ENCODE results near the gene GCLC. TPM values are rescaled to one million over a fixed set of nuclear protein-coding genes. Genes with fewer than 3 reads are reported as not detected.

Gene GCLC
- total and polyA plus RNA-seq, 10 of the 15 experiments (the other 5 are each of a cell fraction or from before 2014, with no cell fraction given): 6.5 to 23.6 (median 12.5) TPM

- no peak overlapping the region for H2AFZ ChIP-seq (ENCODE audit: control insufficient read depth, low read depth, low read length)
- H3K9me3 ChIP-seq (replicated peaks; ENCODE audit: control insufficient read depth, insufficient read depth, low read length): no peaks in the 10 kb centered on the region
- POLR2A ChIA-PET: interaction anchor here (0.5 to 2.6 kb wide), 3 partner anchors 9 to 1166 kb away, joined by 3 to 9 read pairs (median 5); no protein-coding TSS in a partner anchor
- no peak overlapping the region for H3K4me2 ChIP-seq (ENCODE audit: control insufficient read depth, insufficient read depth)
- in situ Hi-C loops (cut with MboI): no loop called here
- H3K9ac ChIP-seq (ENCODE audit: control insufficient read depth, insufficient read depth, low read length): no peak overlapping the region
- RAD21 ChIA-PET (ENCODE audit: unreplicated experiment): interaction anchor here (3.7 kb wide), 1 partner anchor 26 kb away, joined by 53 read pairs; no protein-coding TSS in a partner anchor
- FAIRE-seq (no peak), DNase-seq (ENCODE audit: low read depth, low spot score) (no peak), ATAC-seq (no peak)
- no peak overlapping the region for H3K27ac ChIP-seq (ENCODE audit: control insufficient read depth, insufficient read depth)
- SMC1A ChIA-PET (ENCODE audit: uncharacterized antibody, unreplicated experiment): interaction anchor here (0.9 to 12.5 kb wide), 3 partner anchors 10 to 156 kb away, joined by 3 to 194 read pairs (median 4); no protein-coding TSS in a partner anchor
- H3K27me3 ChIP-seq (replicated peaks in 1 of 2; ENCODE audit: control insufficient read depth in 2 of 2, insufficient read depth in 2 of 2, low read length in 1 of 2): no peaks in the 10 kb centered on the region
- no peaks in the 10 kb centered on the region for H3K79me2 ChIP-seq (ENCODE audit: control insufficient read depth, insufficient read depth, low read length)
- intact Hi-C loops (cut with micrococcal nuclease; ENCODE audit: unreplicated experiment): loop anchor here (5.0 kb wide), 1 partner anchor 37 kb away; no protein-coding TSS in a partner anchor
- no peaks in the 10 kb centered on the region for H3K4me1 ChIP-seq (ENCODE audit: control insufficient read depth, insufficient read depth, low read length)
- CTCF ChIA-PET: interaction anchor here (0.9 to 4.9 kb wide), 6 partner anchors 9 to 32 kb away, joined by 3 to 47 read pairs (median 4); no protein-coding TSS in a partner anchor
- H3K36me3 ChIP-seq (ENCODE audit: control insufficient read depth in 2 of 2, insufficient read depth in 2 of 2, low read length in 1 of 2): no peaks in the 10 kb centered on the region
- no TSS peak for BruUV-seq (replicated peaks)
- TF ChIP-seq SMAD1 (IDR thresholded peaks at IDR 0.05; ENCODE audit: low read depth, partially characterized antibody) (no peak), SMARCA5 (IDR thresholded peaks at IDR 0.05) (no peak), ZNF274 (IDR thresholded peaks at IDR 0.05; ENCODE audit: insufficient read depth, insufficient read length) (no peak), E4F1 (IDR thresholded peaks at IDR 0.05; ENCODE audit: borderline replicate concordance, partially characterized antibody) (no peak), MTA2 (IDR thresholded peaks at IDR 0.05; ENCODE audit: low read depth) (no peak), CBFB (IDR thresholded peaks at IDR 0.05; ENCODE audit: low read depth) (no peak), WRNIP1 (IDR thresholded peaks at IDR 0.05; ENCODE audit: borderline replicate concordance, low read depth, low read length) (no peak), TCF7 (IDR thresholded peaks at IDR 0.05; ENCODE audit: borderline replicate concordance) (no peak), SUZ12 (IDR thresholded peaks at IDR 0.05; ENCODE audit: unreplicated experiment) (no peak), IKZF2 (IDR thresholded peaks at IDR 0.05) (no peak), NR2C2 (IDR thresholded peaks at IDR 0.05; ENCODE audit: borderline replicate concordance, control insufficient read depth, insufficient read length, low read depth) (no peak)
- H4K20me1 ChIP-seq (ENCODE audit: control insufficient read depth, insufficient read depth): no peaks in the 10 kb centered on the region
- 66% methylated on average over 5 of the region's 5 CpGs for WGBS (ENCODE audit: insufficient coverage, insufficient replicate concordance, low lambda C conversion rate, missing lambda C conversion rate)
- no peak overlapping the region for H3K4me3 ChIP-seq
Observed at GRCh38 chr6:53464483-53464882, 80.4 kb downstream of the GCLC start.

All from GM12878 (cell line).